HUES64 (cell line): ENCODE data around the gene SEMA6A.

Experiments
- H3K27ac ChIP-seq: 2 replicates; pipeline ENCODE4 v1.7.0; 2013; ENCODE audit warnings: low read depth, low read length, inconsistent platforms
- H3K27me3 ChIP-seq: 2 replicates; pipeline ENCODE4 v1.6.1; 2013; ENCODE audit warnings: mild to moderate bottlenecking, low read length; ENCODE audit not compliant: insufficient read depth
- H3K36me3 ChIP-seq: 2 replicates; pipeline ENCODE4 v1.6.1; 2013; ENCODE audit warnings: mild to moderate bottlenecking, low read length; ENCODE audit not compliant: insufficient read depth
- H3K4me1 ChIP-seq: 2 replicates; pipeline ENCODE4 v1.6.1; 2013; ENCODE audit warnings: mild to moderate bottlenecking, low read length, moderate library complexity; ENCODE audit not compliant: insufficient read depth
- H3K4me3 ChIP-seq: 2 replicates; pipeline ENCODE4 v1.5.1; 2013; ENCODE audit warnings: mild to moderate bottlenecking, low read length, moderate library complexity
- H3K9ac ChIP-seq: 2 replicates; pipeline ENCODE4 v1.6.1; 2013; ENCODE audit warnings: mild to moderate bottlenecking, low read depth, low read length
- H3K9me3 ChIP-seq: 2 replicates; pipeline ENCODE4 v1.6.1; 2013; ENCODE audit warnings: low read depth, low read length; ENCODE audit not compliant: insufficient read depth
- WGBS: fragments of 150-250, 120-280 bp; methylation state at CpG from one replicate; pipeline ENCODE4 v1.1.7; 2013; ENCODE audit warnings: missing lambda C conversion rate; 5-methylcytosine and 5-hydroxymethylcytosine counted together

SEMA6A gene

DNA sequence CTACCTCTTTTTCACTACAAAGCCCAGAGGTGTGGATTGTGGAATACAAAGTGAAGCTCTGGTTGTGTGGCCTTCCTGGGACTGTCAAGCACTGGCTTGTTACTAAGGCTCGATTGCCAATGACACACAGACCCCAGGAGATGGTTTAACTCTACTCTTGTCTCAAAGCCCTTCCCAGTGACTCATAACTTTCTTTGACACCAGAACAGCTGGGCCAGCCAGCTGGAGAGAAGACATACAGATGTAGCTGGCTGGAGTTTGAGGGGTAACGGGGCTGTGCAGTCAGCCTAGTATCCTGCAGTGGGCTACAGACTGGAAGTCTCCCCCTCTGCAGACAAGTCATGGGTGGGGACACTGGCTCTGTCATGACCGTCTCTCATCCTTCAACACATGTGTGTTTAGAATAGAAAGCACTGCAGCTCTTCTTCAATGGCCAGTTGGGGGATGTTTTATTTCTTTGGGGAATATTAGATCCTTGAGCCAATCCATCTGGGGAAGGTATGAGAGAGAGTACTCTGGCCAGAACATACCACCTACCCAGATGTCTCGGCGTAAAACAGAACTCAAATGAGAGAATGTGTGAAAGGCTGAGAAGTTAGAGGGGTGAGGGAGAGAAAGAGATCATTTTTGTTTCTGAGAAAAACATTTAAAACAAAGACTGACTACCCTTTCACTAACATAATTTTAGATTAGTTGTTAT, 53.3 kb downstream of the SEMA6A start:
- no peaks in the 10 kb centered on the region for H3K27me3 ChIP-seq
- H3K9ac ChIP-seq: no peak overlapping the region
- no peaks in the 10 kb centered on the region for H3K9me3 ChIP-seq
- WGBS: 64% methylated on average over 2 of the region's 5 CpGs
- peaks cover 12% of the 10 kb centered on the region for H3K36me3 ChIP-seq
- peaks cover 86% of the 10 kb centered on the region for H3K4me1 ChIP-seq
- no peak overlapping the region for H3K4me3 ChIP-seq
- H3K27ac ChIP-seq: no peak overlapping the region

DNA sequence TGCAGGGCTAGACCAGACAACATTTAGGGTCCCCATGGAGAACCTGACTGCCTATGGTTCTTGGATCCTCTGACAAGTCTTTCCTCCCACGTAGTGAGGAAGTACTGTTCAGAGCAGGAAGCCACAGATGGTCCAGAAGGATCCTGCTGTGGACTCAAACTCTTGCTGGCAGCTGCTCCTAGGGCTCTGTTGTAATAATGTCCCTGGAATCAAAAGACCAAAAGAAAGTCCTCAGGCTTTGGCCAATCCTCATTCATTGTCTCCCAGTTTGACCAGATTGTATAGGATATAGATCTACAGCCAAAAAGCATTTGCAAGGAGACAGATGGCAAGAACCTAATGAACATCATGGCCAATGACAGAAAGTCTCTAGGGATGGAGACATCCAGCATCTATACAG, 53.9 kb downstream of the SEMA6A start:
- Histone ChIP-seq H3K4me3 (no peak overlapping the region), H3K27me3 (no peaks in the 10 kb centered on the region), H3K9me3 (no peaks in the 10 kb centered on the region), H3K27ac (no peak overlapping the region), H3K9ac (no peak overlapping the region), H3K4me1 (peaks cover 87% of the 10 kb centered on the region), H3K36me3 (peaks cover 17% of the 10 kb centered on the region)
- 55% methylated on average over 1 of the region's 1 CpG for WGBS

DNA sequence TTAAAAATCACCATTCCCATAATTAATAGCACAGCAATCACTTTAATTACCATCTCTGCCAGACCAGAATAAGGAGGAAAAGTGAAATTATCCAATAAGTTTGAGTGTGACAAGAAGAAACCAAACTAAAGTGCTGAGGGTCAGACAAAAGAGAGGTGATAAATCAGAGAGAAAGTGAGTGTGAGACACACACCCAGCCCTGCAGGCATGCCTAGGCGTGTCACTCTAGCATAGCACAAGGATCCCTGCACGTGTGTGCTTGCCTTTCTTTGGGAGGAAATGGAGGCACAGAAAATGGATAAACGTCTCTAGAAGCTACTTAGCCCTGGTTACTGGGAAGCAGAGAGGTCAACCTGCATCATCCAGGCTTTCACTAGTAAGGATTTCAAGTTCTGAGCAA, 56.2 kb downstream of the SEMA6A start:
- Histone ChIP-seq H3K27ac (0 out of 2 replicates have a peak overlapping the region, but pooled peaks have one; percentile 10), H3K4me1 (peaks cover 77% of the 10 kb centered on the region)
- 47% methylated on average over 3 of the region's 3 CpGs for WGBS

DNA sequence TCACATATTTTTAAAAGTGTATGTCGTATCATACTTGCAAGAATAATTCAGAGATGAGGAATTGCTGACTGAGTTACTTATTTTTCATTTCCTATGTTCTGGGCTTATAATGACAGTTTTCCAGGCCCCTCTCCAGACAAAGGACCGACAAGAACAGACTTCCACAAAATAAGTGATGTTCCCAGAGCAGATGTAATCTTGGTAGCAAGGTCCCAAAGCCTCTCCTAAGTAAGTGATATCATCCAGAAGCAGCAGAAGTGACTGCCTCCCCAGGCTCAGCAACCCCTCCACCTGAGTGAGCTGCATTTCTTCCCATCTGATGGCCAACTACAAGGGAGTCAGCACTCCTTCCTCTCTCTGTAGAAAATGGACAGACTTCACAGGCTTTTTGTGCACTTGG, 57.1 kb downstream of the SEMA6A start:
- Histone ChIP-seq H3K9ac (no peak overlapping the region), H3K4me1 (peaks cover 81% of the 10 kb centered on the region), H3K36me3 (peaks cover 29% of the 10 kb centered on the region), H3K27me3 (no peaks in the 10 kb centered on the region), H3K4me3 (no peak overlapping the region), H3K9me3 (no peaks in the 10 kb centered on the region), H3K27ac (peak overlapping the region; percentile 20; the same call in 1 of the 2 replicates)
- WGBS: 65% methylated on average over 1 of the region's 2 CpGs

More for the DNA sequence above, 56.2 kb downstream of the SEMA6A start:
- H3K9me3 ChIP-seq: no peaks in the 10 kb centered on the region
- H3K27me3 ChIP-seq: no peaks in the 10 kb centered on the region
- H3K9ac ChIP-seq: no peak overlapping the region
- H3K4me3 ChIP-seq: no peak overlapping the region
- peaks cover 29% of the 10 kb centered on the region for H3K36me3 ChIP-seq

DNA sequence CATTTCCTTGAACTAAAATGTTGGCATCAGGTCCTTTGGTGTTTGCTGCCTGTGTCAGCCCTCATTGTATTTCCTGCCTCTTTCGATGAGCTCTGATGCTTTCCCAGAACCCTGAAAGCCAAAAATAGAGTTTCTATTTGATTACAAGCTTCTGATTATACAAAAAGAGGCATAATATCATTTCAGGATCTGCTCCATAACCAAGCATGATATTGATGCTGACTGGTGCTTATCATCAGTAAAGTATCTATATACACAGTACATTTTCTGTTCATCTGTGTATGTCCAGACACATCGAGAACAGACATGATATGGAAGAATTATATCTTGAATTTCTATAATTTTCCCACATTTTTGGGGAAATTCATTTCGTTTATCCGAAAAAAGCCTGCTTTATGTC, 58.6 kb downstream of the SEMA6A start:
- Histone ChIP-seq H3K36me3 (peaks cover 29% of the 10 kb centered on the region), H3K27ac (no peak overlapping the region), H3K4me3 (no peak overlapping the region), H3K27me3 (no peaks in the 10 kb centered on the region), H3K9ac (no peak overlapping the region), H3K4me1 (peaks cover 81% of the 10 kb centered on the region), H3K9me3 (no peaks in the 10 kb centered on the region)
- WGBS: 87% methylated on average over 1 of the region's 4 CpGs

DNA sequence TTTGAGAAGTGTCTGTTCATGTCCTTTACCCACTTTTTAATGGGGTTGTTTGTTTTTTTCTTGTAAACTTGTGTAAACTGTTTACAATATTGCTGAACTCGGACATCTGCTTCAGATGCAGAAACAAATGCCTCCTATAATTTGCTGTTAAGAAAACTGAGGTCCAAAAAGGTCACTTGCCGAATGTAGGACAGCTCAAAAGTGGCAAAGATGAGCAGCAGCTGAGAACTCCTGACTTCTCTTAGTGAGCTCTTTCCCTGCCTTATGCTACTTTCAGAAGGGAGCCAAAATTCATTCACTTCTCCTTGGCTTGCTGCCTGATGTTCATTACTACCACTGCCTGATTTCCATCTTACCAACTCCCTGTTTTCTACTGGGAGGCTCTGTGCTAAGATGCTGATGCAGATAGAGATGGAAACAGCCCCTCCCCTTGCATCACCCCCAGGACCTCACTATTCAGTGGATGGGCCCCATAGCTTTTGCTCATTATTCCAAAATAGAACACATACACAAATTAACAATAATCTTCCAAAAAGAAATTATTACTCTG, 60.1 kb downstream of the SEMA6A start:
- Histone ChIP-seq H3K9ac (no peak overlapping the region), H3K9me3 (no peaks in the 10 kb centered on the region), H3K4me1 (peaks cover 84% of the 10 kb centered on the region), H3K27me3 (no peaks in the 10 kb centered on the region), H3K27ac (no peak overlapping the region), H3K4me3 (no peak overlapping the region), H3K36me3 (peaks cover 29% of the 10 kb centered on the region)
- WGBS: 92% methylated on average over 2 of the region's 2 CpGs

DNA sequence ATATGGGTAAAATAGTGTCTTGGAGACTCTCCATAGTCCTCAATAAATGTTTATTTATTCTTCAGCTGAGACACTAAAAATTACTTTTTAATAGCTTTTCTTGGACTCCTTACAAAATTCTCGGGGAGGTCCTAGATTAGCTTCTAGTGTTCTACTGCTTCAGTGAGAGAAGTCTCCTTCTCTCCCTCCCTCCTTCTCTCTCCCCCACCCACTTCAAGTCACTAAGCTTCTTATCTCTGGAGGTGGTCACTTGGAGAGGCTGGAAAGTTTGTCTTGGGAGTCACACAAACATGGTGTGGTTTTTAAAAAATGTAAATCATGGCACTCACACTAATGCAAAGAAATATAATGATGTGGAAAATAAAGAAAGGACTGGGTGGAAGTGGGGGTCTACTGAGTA, 64.1 kb downstream of the SEMA6A start:
- peaks cover 79% of the 10 kb centered on the region for H3K4me1 ChIP-seq
- H3K27me3 ChIP-seq: no peaks in the 10 kb centered on the region
- no peaks in the 10 kb centered on the region for H3K9me3 ChIP-seq
- peaks cover 19% of the 10 kb centered on the region for H3K36me3 ChIP-seq
- H3K9ac ChIP-seq: no peak overlapping the region
- WGBS: 80% methylated on average over 1 of the region's 1 CpG
- H3K4me3 ChIP-seq: no peak overlapping the region
- no peak overlapping the region for H3K27ac ChIP-seq

DNA sequence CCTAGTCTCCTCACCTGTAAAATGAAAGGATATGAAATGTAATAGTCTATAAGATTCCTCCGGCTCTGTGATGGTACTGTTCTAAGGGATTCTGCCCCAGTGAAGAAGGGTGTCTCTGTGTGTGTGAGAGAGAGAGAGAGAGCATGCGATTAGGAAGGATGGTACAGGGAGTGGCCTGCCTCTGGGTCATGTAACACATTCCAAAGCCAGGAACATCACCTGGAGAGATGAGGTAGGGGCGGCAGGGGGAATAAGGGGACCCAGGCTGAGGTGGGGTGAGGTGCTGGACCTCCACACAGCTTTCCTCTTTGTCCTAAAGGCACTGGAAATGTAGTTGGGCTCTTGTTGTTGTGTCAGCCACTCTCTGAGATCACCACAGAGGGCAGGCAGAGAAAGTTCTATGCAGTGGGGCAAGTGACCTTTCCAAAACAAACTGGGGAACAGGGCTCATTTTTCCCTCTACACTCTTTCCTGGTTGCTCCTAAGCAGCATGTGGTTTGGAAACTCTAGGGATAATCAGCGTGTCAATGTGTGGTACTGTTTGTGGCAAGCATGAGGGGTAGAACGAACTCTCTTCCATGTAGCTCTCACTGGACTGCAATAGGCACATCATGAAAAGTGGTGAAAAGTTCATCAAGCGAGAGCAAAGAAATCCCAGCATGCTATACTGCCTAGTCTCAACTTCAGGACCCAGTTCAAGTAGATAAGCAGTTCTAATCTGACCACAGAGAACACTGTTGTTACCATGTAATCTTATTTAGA, 65.0 kb downstream of the SEMA6A start:
- Histone ChIP-seq H3K4me1 (peaks cover 72% of the 10 kb centered on the region), H3K36me3 (peaks cover 25% of the 10 kb centered on the region), H3K27me3 (no peaks in the 10 kb centered on the region), H3K9me3 (no peaks in the 10 kb centered on the region), H3K9ac (no peak overlapping the region), H3K4me3 (no peak overlapping the region), H3K27ac (no peak overlapping the region)
- whole genome bisulfite sequencing: 80% methylated on average over 6 of the region's 6 CpGs

DNA sequence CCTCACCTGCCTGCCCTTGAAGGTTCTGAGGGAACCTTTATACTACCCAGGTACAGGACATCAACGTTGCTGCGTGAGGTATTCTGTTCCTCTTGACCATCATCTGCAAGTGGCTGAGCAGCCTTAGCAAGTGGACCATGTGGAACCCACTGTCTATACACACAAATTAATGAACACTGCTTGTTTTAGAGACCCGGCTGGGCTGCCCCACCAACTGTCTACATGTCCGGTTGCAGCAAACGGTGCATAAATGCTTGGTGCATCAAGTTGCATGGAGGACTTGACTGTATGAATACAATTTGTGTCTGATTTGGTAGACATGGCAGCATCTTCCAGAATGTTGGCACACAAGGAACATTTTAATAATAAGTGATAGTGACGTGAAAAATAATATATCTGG, 65.8 kb downstream of the SEMA6A start:
- Histone ChIP-seq H3K27me3 (no peaks in the 10 kb centered on the region), H3K4me1 (peaks cover 71% of the 10 kb centered on the region)

DNA sequence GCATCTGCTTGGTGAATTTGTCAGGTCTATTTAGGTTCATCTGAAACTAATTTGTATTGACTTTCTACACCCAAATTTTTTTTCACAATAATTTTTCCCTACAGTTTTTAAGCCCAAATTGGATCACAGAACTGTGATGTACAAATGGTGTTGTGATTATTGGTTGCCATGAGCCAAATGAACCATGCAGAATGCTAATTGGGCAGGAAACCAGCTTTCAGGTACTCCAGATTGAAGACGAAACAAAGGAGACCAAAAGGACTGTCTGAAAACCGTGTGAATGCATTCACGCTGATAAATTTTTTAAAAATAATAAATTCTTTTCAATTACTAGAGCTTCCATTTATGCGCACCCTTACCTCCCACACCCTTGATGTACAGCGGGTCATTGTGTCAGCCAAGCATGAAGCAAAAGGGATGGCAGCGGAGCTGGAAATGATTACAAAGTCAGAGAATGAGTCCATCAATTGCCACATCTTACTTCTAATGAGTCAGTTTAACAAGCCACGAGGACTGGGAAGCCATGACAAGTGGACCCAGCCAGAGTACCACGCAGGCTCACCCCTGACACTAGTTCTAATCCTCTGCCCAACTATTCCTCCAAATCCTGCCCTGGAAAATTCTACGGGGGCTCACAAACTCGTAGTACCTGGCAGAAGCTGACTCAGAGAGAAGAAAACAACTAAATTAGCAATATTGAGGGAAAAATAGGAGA, 66.5 kb downstream of the SEMA6A start:
- Histone ChIP-seq H3K9me3 (no peaks in the 10 kb centered on the region), H3K27ac (no peak overlapping the region)

More for the DNA sequence above, 65.8 kb downstream of the SEMA6A start:
- Histone ChIP-seq H3K36me3 (peaks cover 30% of the 10 kb centered on the region), H3K9me3 (no peaks in the 10 kb centered on the region), H3K27ac (no peak overlapping the region), H3K4me3 (no peak overlapping the region), H3K9ac (no peak overlapping the region)
- WGBS: 84% methylated on average over 6 of the region's 6 CpGs

DNA sequence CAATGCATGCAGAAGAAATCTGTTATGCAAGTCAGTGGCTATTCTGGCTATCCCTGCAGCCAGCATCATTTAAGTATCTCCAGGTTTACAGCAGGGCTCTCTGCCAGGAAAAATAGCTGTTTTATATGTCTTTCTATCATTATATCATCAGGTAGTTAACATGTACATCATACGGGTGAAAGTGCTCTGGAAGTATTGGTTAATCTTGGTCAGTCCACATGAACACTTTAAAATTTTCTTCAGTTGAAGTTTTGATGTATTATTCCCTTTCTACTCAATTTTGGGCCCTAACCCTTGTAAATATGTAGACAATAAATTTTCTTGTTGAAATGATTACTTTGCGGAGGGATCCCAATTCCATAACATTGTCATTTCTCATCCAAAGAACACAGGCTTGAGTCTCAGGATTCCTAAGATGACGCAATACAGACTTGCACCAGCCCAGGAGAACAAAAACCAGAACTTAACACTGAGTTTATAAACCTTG, 67.5 kb downstream of the SEMA6A start:
- no peaks in the 10 kb centered on the region for H3K9me3 ChIP-seq

More for the DNA sequence above, 66.5 kb downstream of the SEMA6A start:
- 74% methylated on average over 10 of the region's 10 CpGs for WGBS
- peaks cover 34% of the 10 kb centered on the region for H3K36me3 ChIP-seq
- H3K9ac ChIP-seq: no peak overlapping the region
- no peak overlapping the region for H3K4me3 ChIP-seq
- H3K4me1 ChIP-seq: peaks cover 75% of the 10 kb centered on the region
- H3K27me3 ChIP-seq: no peaks in the 10 kb centered on the region

More for the DNA sequence above, 67.5 kb downstream of the SEMA6A start:
- Histone ChIP-seq H3K27ac (peak overlapping the region; percentile 41; the same call in 1 of the 2 replicates), H3K36me3 (peaks cover 44% of the 10 kb centered on the region), H3K4me3 (no peak overlapping the region), H3K27me3 (no peaks in the 10 kb centered on the region), H3K9ac (no peak overlapping the region), H3K4me1 (peaks cover 69% of the 10 kb centered on the region)
- WGBS: 92% methylated on average over 2 of the region's 3 CpGs
